ENCODE results near the gene CAMK1.

DNA sequence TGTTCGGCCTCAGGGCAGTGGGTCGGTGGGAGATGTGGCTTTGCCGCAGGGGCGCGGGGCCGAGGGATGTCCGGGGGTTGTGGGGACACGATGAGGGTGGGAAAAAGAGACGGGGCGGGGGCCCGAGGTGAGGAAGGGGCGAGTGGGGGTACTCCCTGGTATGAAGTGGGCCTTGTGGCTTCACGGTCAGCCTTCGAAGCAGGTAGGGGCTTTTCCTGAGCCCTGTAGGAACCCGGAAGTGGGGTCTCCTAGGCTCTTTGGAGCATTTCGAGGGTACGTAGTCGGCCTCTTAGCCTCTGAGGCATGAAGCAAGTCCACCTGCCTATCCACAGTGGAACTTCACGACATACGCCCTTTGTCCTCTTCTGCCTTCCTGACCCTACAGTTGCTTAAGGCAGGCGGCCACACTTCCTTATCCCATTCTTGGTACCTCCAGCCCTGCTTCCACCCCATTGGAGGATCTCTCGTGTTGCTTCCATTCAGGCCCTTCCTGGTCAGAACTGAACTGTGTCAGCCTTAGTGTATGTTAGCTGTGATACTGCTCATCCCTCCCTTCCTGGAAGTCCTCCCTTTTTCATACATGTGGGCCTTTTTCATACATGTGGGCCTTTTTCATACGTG, 23.5 kb upstream of the CAMK1 start:
- TF ChIP-seq, protein P1, sequence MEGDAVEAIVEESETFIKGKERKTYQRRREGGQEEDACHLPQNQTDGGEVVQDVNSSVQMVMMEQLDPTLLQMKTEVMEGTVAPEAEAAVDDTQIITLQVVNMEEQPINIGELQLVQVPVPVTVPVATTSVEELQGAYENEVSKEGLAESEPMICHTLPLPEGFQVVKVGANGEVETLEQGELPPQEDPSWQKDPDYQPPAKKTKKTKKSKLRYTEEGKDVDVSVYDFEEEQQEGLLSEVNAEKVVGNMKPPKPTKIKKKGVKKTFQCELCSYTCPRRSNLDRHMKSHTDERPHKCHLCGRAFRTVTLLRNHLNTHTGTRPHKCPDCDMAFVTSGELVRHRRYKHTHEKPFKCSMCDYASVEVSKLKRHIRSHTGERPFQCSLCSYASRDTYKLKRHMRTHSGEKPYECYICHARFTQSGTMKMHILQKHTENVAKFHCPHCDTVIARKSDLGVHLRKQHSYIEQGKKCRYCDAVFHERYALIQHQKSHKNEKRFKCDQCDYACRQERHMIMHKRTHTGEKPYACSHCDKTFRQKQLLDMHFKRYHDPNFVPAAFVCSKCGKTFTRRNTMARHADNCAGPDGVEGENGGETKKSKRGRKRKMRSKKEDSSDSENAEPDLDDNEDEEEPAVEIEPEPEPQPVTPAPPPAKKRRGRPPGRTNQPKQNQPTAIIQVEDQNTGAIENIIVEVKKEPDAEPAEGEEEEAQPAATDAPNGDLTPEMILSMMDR (IDR thresholded peaks at IDR 0.05): no peak
- no peak for TF ChIP-seq POLR2AphosphoS5 (IDR thresholded peaks at IDR 0.05; ENCODE audit: low read depth, low read length)
- TF ChIP-seq SIN3A (IDR thresholded peaks at IDR 0.05; ENCODE audit: borderline replicate concordance, insufficient read depth, low read depth, low read length): no peak
- no peak for TF ChIP-seq TCF7L2 (IDR thresholded peaks at IDR 0.05; ENCODE audit: low read depth, low read length)
- TF ChIP-seq, protein P2, sequence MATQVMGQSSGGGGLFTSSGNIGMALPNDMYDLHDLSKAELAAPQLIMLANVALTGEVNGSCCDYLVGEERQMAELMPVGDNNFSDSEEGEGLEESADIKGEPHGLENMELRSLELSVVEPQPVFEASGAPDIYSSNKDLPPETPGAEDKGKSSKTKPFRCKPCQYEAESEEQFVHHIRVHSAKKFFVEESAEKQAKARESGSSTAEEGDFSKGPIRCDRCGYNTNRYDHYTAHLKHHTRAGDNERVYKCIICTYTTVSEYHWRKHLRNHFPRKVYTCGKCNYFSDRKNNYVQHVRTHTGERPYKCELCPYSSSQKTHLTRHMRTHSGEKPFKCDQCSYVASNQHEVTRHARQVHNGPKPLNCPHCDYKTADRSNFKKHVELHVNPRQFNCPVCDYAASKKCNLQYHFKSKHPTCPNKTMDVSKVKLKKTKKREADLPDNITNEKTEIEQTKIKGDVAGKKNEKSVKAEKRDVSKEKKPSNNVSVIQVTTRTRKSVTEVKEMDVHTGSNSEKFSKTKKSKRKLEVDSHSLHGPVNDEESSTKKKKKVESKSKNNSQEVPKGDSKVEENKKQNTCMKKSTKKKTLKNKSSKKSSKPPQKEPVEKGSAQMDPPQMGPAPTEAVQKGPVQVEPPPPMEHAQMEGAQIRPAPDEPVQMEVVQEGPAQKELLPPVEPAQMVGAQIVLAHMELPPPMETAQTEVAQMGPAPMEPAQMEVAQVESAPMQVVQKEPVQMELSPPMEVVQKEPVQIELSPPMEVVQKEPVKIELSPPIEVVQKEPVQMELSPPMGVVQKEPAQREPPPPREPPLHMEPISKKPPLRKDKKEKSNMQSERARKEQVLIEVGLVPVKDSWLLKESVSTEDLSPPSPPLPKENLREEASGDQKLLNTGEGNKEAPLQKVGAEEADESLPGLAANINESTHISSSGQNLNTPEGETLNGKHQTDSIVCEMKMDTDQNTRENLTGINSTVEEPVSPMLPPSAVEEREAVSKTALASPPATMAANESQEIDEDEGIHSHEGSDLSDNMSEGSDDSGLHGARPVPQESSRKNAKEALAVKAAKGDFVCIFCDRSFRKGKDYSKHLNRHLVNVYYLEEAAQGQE (IDR thresholded peaks at IDR 0.05; ENCODE audit: insufficient read depth in 1 of 2, low read depth in 2 of 2, low read length in 1 of 2): no peak

Data from Panc1 (cell line).